ENCODE data around the gene MGA. TPM values are rescaled to one million over a fixed set of nuclear protein-coding genes. Genes with fewer than 3 reads are reported as not detected.
"Not testable (repeated sequence)": the region's sequence is repeated elsewhere in the genome, so short reads cannot be mapped to it uniquely, and the experiment has no call there.

The MGA gene
- total RNA-seq, 1 experiment from 2014 or later = 12.8 TPM

- not testable (repeated sequence) for H3K9me3 ChIP-seq, H3K4me3 ChIP-seq, DNase-seq, H3K27me3 ChIP-seq
- peaks cover 22% of the 10 kb centered on the region for H3K36me3 ChIP-seq
Observed at GRCh38 chr15:41735492-41735891, 75.3 kb downstream of the MGA start.

- H3K36me3 ChIP-seq = peaks cover 7% of the 10 kb centered on the region
- H3K9me3 ChIP-seq = no peaks in the 10 kb centered on the region
- no peak overlapping the region for H3K4me3 ChIP-seq
- no peaks in the 10 kb centered on the region for H3K27me3 ChIP-seq
- no peak for DNase-seq
Observed at GRCh38 chr15:41746802-41747201, 86.6 kb downstream of the MGA start.

- no peak overlapping the region for H3K4me3 ChIP-seq
- no peaks in the 10 kb centered on the region; the same call in 1 of the 2 replicates for H3K36me3 ChIP-seq
- no peak for DNase-seq
- no peaks in the 10 kb centered on the region for H3K9me3 ChIP-seq
- no peaks in the 10 kb centered on the region for H3K27me3 ChIP-seq
Observed at GRCh38 chr15:41756198-41756597, 96.0 kb downstream of the MGA start.

GRCh38 chr15:41772720-41773331, 112.6 kb downstream of the MGA start:
- H3K9me3 ChIP-seq = no peaks in the 10 kb centered on the region; the same call in 1 of the 2 replicates
- no peak overlapping the region for H3K4me3 ChIP-seq
- no peaks in the 10 kb centered on the region for H3K36me3 ChIP-seq
- H3K27me3 ChIP-seq = no peaks in the 10 kb centered on the region
- peak; percentile 34 for DNase-seq

GRCh38 chr15:41773332-41773728, 113.1 kb downstream of the MGA start:
- H3K27me3 ChIP-seq = no peaks in the 10 kb centered on the region
- peak overlapping the region; percentile 89 for H3K4me3 ChIP-seq
- no peaks in the 10 kb centered on the region for H3K36me3 ChIP-seq
- H3K9me3 ChIP-seq = no peaks in the 10 kb centered on the region; the same call in 1 of the 2 replicates
- no peak for DNase-seq

- Histone ChIP-seq H3K4me3 (peak overlapping the region; percentile 89), H3K36me3 (no peaks in the 10 kb centered on the region)
- no peak for DNase-seq
Observed at GRCh38 chr15:41773729-41774061, 113.5 kb downstream of the MGA start.

GRCh38 chr15:41774062-41774881, 114.1 kb downstream of the MGA start, which contains the start of gene MAPKBP1:
Gene MAPKBP1, plus strand, starts transcription at chr15:41774484. Its CDS starts 792 bp downstream, at chr15:41775276.
- Histone ChIP-seq H3K27me3 (no peaks in the 10 kb centered on the region), H3K4me3 (peak within 1 kb of the TSS; percentile 89), H3K9me3 (no peaks in the 10 kb centered on the region; the same call in 1 of the 2 replicates), H3K36me3 (no peaks in the 10 kb centered on the region)
- DNase-seq = peak; percentile 97

More at GRCh38 chr15:41773729-41774061, 113.5 kb downstream of the MGA start:
- H3K27me3 ChIP-seq = no peaks in the 10 kb centered on the region
- no peaks in the 10 kb centered on the region; the same call in 1 of the 2 replicates for H3K9me3 ChIP-seq

GRCh38 chr15:41774882-41775417, 114.7 kb downstream of the MGA start:
- no peaks in the 10 kb centered on the region for H3K27me3 ChIP-seq
- no peaks in the 10 kb centered on the region; the same call in 1 of the 2 replicates for H3K9me3 ChIP-seq
- no peaks in the 10 kb centered on the region for H3K36me3 ChIP-seq
- DNase-seq = no peak
- peak overlapping the region; percentile 89 for H3K4me3 ChIP-seq

- H3K9me3 ChIP-seq = no peaks in the 10 kb centered on the region; the same call in 1 of the 2 replicates
- DNase-seq = no peak
- H3K36me3 ChIP-seq = no peaks in the 10 kb centered on the region
- H3K4me3 ChIP-seq = peak overlapping the region; percentile 89
- H3K27me3 ChIP-seq = no peaks in the 10 kb centered on the region
Observed at GRCh38 chr15:41775651-41776050, 115.4 kb downstream of the MGA start.

GRCh38 chr15:41777421-41777973, 117.3 kb downstream of the MGA start:
- Histone ChIP-seq H3K9me3 (no peaks in the 10 kb centered on the region), H3K27me3 (no peaks in the 10 kb centered on the region), H3K36me3 (no peaks in the 10 kb centered on the region), H3K4me3 (no peak overlapping the region)
- DNase-seq = no peak

- no peak for DNase-seq
- H3K27me3 ChIP-seq = no peaks in the 10 kb centered on the region
- no peaks in the 10 kb centered on the region; the same call in 1 of the 2 replicates for H3K36me3 ChIP-seq
- no peaks in the 10 kb centered on the region for H3K9me3 ChIP-seq
- no peak overlapping the region for H3K4me3 ChIP-seq
Observed at GRCh38 chr15:41778521-41778920, 118.3 kb downstream of the MGA start.

- DNase-seq = peak; percentile 14
- H3K4me3 ChIP-seq = no peak overlapping the region
Observed at GRCh38 chr15:41779662-41780157, 119.5 kb downstream of the MGA start.

GRCh38 chr15:41780266-41780665, 120.1 kb downstream of the MGA start:
- Histone ChIP-seq H3K4me3 (no peak overlapping the region), H3K27me3 (no peaks in the 10 kb centered on the region), H3K9me3 (no peaks in the 10 kb centered on the region), H3K36me3 (no peaks in the 10 kb centered on the region; the same call in 1 of the 2 replicates)
- DNase-seq = no peak

More at GRCh38 chr15:41779662-41780157, 119.5 kb downstream of the MGA start:
- Histone ChIP-seq H3K36me3 (no peaks in the 10 kb centered on the region; the same call in 1 of the 2 replicates), H3K27me3 (no peaks in the 10 kb centered on the region), H3K9me3 (no peaks in the 10 kb centered on the region)

GRCh38 chr15:41780727-41781126, 120.5 kb downstream of the MGA start:
- Histone ChIP-seq H3K36me3 (no peaks in the 10 kb centered on the region; the same call in 1 of the 2 replicates), H3K9me3 (no peaks in the 10 kb centered on the region), H3K4me3 (no peak overlapping the region), H3K27me3 (no peaks in the 10 kb centered on the region)
- no peak for DNase-seq

- DNase-seq = no peak
- no peaks in the 10 kb centered on the region; the same call in 1 of the 2 replicates for H3K36me3 ChIP-seq
- no peak overlapping the region for H3K4me3 ChIP-seq
- H3K27me3 ChIP-seq = no peaks in the 10 kb centered on the region
- H3K9me3 ChIP-seq = no peaks in the 10 kb centered on the region
Observed at GRCh38 chr15:41782371-41783282, 122.4 kb downstream of the MGA start.

GRCh38 chr15:41783296-41783695, 123.1 kb downstream of the MGA start:
- Histone ChIP-seq H3K36me3 (no peaks in the 10 kb centered on the region; the same call in 1 of the 2 replicates), H3K9me3 (no peaks in the 10 kb centered on the region), H3K27me3 (no peaks in the 10 kb centered on the region), H3K4me3 (no peak overlapping the region)
- DNase-seq = no peak
